Loucy (cell line): ENCODE measurements around the gene COMTD1.

ENCODE experiments used
- EZH2phosphoT487 ChIP-seq: fragments of 200-600 bp; IDR thresholded peaks from 2 replicates; pipeline ENCODE4 v1.6.1; 2018; ENCODE audit warnings: antibody characterized with exemption, mild to moderate bottlenecking, moderate library complexity, borderline replicate concordance
- TF ChIP-seq, protein P1 (sequence below): fragments of 200-600 bp; sonication (generic); conservative IDR thresholded peaks from 2 replicates; pipeline ENCODE4 v1.5.1; 2014; ENCODE audit warnings: mild to moderate bottlenecking, antibody characterized with exemption, low read length

GRCh38 chr10:75223507-75223906, 12.2 kb downstream of the COMTD1 start:
- TF ChIP-seq, protein P1, sequence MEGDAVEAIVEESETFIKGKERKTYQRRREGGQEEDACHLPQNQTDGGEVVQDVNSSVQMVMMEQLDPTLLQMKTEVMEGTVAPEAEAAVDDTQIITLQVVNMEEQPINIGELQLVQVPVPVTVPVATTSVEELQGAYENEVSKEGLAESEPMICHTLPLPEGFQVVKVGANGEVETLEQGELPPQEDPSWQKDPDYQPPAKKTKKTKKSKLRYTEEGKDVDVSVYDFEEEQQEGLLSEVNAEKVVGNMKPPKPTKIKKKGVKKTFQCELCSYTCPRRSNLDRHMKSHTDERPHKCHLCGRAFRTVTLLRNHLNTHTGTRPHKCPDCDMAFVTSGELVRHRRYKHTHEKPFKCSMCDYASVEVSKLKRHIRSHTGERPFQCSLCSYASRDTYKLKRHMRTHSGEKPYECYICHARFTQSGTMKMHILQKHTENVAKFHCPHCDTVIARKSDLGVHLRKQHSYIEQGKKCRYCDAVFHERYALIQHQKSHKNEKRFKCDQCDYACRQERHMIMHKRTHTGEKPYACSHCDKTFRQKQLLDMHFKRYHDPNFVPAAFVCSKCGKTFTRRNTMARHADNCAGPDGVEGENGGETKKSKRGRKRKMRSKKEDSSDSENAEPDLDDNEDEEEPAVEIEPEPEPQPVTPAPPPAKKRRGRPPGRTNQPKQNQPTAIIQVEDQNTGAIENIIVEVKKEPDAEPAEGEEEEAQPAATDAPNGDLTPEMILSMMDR = no peak
- TF ChIP-seq EZH2phosphoT487 = no peak
